DOHH2 (cell line): ENCODE measurements around the gene MYOZ2.

Experiments
- H3F3A ChIP-seq: fragments of 200-600 bp; sonication (generic), shearing (Covaris generic); 2 replicates; pipeline ENCODE4 v1.6.0; 2016; ENCODE audit warnings: antibody characterized with exemption, mild to moderate bottlenecking; ENCODE audit not compliant: control insufficient read depth, insufficient read depth
- H3K27ac ChIP-seq: fragments of 200-600 bp; sonication (generic); 2 replicates; pipeline ENCODE4 v1.5.1; 2014; ENCODE audit warnings: low read depth, mild to moderate bottlenecking, low read length, moderate library complexity
- H3K27me3 ChIP-seq: fragments of 200-600 bp; sonication (generic); 2 replicates; pipeline ENCODE4 v1.6.1; 2014; ENCODE audit warnings: mild to moderate bottlenecking, low read length, mixed read lengths; ENCODE audit not compliant: control insufficient read depth
- H3K36me3 ChIP-seq: fragments of 200-600 bp; sonication (generic); 2 replicates; pipeline ENCODE4 v1.6.1; 2014; ENCODE audit warnings: mild to moderate bottlenecking, low read length, moderate library complexity, mixed read lengths; ENCODE audit not compliant: control insufficient read depth
- H3K4me1 ChIP-seq: fragments of 200-600 bp; sonication (generic); 2 replicates; pipeline ENCODE4 v1.6.1; 2014; ENCODE audit warnings: mild to moderate bottlenecking, low read length, mixed read lengths; ENCODE audit not compliant: control insufficient read depth
- H3K4me2 ChIP-seq: fragments of 200-600 bp; sonication (generic); 2 replicates; pipeline ENCODE4 v1.6.0; 2014; ENCODE audit warnings: mild to moderate bottlenecking, low read length, moderate library complexity
- H3K4me3 ChIP-seq: fragments of 200-600 bp; sonication (generic); 2 replicates; pipeline ENCODE4 v1.5.1; 2014; ENCODE audit warnings: mild to moderate bottlenecking, low read length, mixed read lengths
- H3K79me2 ChIP-seq: fragments of 200-600 bp; sonication (generic); 2 replicates; pipeline ENCODE4 v1.6.1; 2014; ENCODE audit warnings: mild to moderate bottlenecking, low read length, mixed read lengths; ENCODE audit not compliant: control insufficient read depth
- H3K9me2 ChIP-seq: fragments of 200-600 bp; sonication (generic); replicated peaks from 2 replicates; pipeline ENCODE4 v1.6.1; 2014; ENCODE audit warnings: mild to moderate bottlenecking, low read length, mixed read lengths; ENCODE audit not compliant: control insufficient read depth
- H3K9me3 ChIP-seq: fragments of 200-600 bp; sonication (generic); 2 replicates; pipeline ENCODE4 v1.6.1; 2014; ENCODE audit warnings: antibody characterized with exemption, low read length, mixed read lengths; ENCODE audit not compliant: control insufficient read depth, insufficient read depth
- H4K20me1 ChIP-seq: fragments of 200-600 bp; sonication (generic); 2 replicates; pipeline ENCODE4 v1.6.0; 2014; ENCODE audit warnings: low read depth, mild to moderate bottlenecking, antibody characterized with exemption, low read length, moderate library complexity; ENCODE audit not compliant: control insufficient read depth, insufficient read depth
- EZH2phosphoT487 ChIP-seq: fragments of 200-600 bp; sonication (generic); IDR thresholded peaks from 2 replicates; pipeline ENCODE4 v1.6.1; 2017; ENCODE audit warnings: borderline replicate concordance, mild to moderate bottlenecking, antibody characterized with exemption, low read length, moderate library complexity, mixed read lengths
- TF ChIP-seq, protein P1 (sequence below): fragments of 200-600 bp; sonication (generic); IDR thresholded peaks from one replicate; pipeline ENCODE4 v1.5.1; 2014; ENCODE audit warnings: antibody characterized with exemption, mild to moderate bottlenecking, low read depth, low read length; ENCODE audit not compliant: poor library complexity, severe bottlenecking

Gene MYOZ2

DNA sequence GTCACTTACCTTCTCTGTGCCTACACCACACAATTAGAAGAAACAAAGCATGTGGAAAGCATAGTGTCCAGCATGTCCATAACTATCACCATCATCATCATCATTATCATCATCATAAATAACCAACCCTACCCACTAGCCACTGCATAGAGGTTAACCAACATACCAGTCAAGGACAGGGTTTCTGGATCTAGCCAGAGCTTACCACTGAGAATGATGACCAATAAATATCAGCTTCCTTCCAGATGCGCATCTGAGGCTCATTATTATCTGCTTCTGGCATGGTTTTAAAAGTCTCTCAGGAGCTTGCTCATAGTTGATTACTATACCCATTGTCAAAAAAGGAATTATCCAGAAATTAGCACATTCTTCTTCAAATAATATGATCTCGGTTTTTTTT lies 25.5 kb upstream of the MYOZ2 start:
- H4K20me1 ChIP-seq = no peaks in the 10 kb centered on the region
- H3K9me3 ChIP-seq = no peaks in the 10 kb centered on the region; the same call in 1 of the 2 replicates
- H3K4me3 ChIP-seq = no peak overlapping the region
- H3K27ac ChIP-seq = no peak overlapping the region
- H3K9me2 ChIP-seq = no peaks in the 10 kb centered on the region
- H3K79me2 ChIP-seq = no peaks in the 10 kb centered on the region
- no peak for TF ChIP-seq EZH2phosphoT487
- TF ChIP-seq, protein P1, sequence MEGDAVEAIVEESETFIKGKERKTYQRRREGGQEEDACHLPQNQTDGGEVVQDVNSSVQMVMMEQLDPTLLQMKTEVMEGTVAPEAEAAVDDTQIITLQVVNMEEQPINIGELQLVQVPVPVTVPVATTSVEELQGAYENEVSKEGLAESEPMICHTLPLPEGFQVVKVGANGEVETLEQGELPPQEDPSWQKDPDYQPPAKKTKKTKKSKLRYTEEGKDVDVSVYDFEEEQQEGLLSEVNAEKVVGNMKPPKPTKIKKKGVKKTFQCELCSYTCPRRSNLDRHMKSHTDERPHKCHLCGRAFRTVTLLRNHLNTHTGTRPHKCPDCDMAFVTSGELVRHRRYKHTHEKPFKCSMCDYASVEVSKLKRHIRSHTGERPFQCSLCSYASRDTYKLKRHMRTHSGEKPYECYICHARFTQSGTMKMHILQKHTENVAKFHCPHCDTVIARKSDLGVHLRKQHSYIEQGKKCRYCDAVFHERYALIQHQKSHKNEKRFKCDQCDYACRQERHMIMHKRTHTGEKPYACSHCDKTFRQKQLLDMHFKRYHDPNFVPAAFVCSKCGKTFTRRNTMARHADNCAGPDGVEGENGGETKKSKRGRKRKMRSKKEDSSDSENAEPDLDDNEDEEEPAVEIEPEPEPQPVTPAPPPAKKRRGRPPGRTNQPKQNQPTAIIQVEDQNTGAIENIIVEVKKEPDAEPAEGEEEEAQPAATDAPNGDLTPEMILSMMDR = no peak
- no peaks in the 10 kb centered on the region for H3F3A ChIP-seq
- no peaks in the 10 kb centered on the region for H3K27me3 ChIP-seq
- no peaks in the 10 kb centered on the region for H3K36me3 ChIP-seq
- H3K4me1 ChIP-seq = peaks cover 22% of the 10 kb centered on the region
- H3K4me2 ChIP-seq = no peak overlapping the region

DNA sequence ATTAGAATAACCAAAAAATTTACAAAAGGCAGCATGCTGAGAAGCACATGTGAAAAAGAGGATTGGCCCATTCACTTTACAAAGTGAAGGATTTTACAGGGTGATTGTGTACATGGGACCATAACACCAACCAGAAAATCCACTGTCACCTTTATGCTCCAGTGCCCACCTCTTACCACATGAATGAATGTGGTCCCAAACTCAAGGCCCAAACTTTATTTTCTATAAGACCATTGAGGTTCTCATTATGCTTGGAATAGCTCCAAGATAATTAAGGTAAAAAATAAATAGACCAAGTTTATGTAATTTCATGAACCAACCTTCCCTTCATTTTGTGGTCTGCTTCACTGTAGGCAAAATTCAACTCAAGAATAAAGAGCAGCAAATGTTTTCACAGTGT lies 24.3 kb upstream of the MYOZ2 start:
- Histone ChIP-seq H4K20me1 (no peaks in the 10 kb centered on the region), H3K36me3 (no peaks in the 10 kb centered on the region), H3K79me2 (no peaks in the 10 kb centered on the region), H3F3A (no peaks in the 10 kb centered on the region), H3K4me3 (no peak overlapping the region), H3K27me3 (no peaks in the 10 kb centered on the region), H3K27ac (no peak overlapping the region), H3K4me2 (no peak overlapping the region), H3K9me2 (no peaks in the 10 kb centered on the region), H3K4me1 (peaks cover 11% of the 10 kb centered on the region), H3K9me3 (no peaks in the 10 kb centered on the region; the same call in 1 of the 2 replicates)
- TF ChIP-seq, protein P1 = no peak
- no peak for TF ChIP-seq EZH2phosphoT487

DNA sequence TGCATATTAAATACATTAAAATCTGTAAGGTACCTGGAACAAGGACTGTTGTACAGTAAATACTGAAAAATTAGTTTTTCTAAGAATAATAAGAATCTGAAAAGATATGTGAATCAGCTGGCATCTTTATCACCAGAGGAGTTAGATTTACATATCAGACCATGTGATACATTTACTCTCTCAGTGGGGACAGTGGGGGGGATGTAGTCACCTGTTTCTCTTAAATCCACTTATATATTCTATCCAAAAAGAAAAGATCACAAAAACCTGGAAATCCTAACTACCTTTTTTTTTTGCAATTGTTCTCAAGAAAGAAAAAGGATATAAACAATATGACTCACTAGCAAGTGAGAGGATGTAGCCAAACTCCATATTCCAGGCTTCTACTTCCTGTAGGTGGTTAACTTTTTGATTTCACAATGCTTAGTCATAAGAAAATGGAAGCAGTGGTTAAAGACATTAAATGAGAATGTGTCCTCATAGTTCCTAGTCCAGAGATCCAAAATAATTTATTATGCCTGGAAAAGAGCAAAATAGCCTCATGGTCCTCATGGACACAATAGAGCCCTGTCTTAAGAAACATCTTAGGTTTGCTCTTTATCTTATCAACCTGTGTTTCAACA lies 22.5 kb upstream of the MYOZ2 start:
- no peaks in the 10 kb centered on the region for H4K20me1 ChIP-seq
- no peaks in the 10 kb centered on the region for H3K9me3 ChIP-seq
- no peaks in the 10 kb centered on the region for H3K27me3 ChIP-seq
- no peaks in the 10 kb centered on the region for H3K79me2 ChIP-seq
- H3K4me1 ChIP-seq = peaks cover 7% of the 10 kb centered on the region
- H3K9me2 ChIP-seq = no peaks in the 10 kb centered on the region
- no peak overlapping the region for H3K4me2 ChIP-seq
- no peaks in the 10 kb centered on the region for H3K36me3 ChIP-seq
- no peaks in the 10 kb centered on the region for H3F3A ChIP-seq
- no peak overlapping the region for H3K4me3 ChIP-seq
- no peak for TF ChIP-seq EZH2phosphoT487
- TF ChIP-seq, protein P1 = no peak
- no peak overlapping the region for H3K27ac ChIP-seq
